GM18502 (cell line): ENCODE results near the gene MINDY4.
A peak's percentile ranks its signal among the peaks of the same experiment; 100 is the strongest.

ENCODE experiments used
- ATAC-seq: cut with Tn5 transposase; IDR thresholded peaks from one replicate; pipeline ENCODE4 v1.9.1; 2021; ENCODE audit warnings: mild to moderate bottlenecking; ENCODE audit not compliant: unreplicated experiment, poor library complexity

MINDY4 gene

DNA sequence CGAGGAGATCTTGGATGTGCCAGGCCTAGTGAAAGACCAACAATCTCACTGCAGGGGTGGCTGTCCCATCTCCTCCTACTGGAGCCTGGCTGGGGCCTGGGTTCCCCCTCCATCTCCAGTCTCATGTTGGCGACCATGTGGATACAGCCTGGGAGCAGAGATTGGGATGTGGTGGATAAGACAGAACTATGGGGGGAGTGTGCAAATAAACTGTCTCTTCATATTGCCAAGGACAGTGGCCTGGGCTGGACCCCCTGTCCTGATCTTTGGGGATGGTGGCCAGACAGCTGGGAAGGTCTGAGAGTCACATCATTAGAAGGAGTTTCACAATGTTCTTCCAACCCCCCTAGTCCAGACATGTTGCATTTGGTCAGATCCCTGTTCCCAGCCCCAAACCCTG lies 5.8 kb upstream of the MINDY4 start:
- ATAC-seq: no peak

DNA sequence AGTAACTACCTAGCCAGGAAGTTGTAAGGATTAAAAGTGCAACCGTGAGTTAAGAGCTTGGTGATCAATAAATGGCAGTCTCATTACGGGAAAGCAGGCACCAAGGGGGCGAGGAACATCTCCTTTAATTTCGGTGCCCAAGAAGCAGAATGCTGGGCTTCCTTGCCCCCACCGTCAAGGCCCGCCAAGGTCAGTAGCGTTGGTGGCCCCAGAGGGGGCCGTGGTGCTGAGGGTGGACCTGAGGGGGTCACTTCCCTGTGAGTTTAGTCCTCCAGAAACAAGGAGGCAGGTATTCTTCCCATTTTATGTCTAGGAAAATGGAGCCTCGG lies 408 bp upstream of the MINDY4 start:
- no peak for ATAC-seq

DNA sequence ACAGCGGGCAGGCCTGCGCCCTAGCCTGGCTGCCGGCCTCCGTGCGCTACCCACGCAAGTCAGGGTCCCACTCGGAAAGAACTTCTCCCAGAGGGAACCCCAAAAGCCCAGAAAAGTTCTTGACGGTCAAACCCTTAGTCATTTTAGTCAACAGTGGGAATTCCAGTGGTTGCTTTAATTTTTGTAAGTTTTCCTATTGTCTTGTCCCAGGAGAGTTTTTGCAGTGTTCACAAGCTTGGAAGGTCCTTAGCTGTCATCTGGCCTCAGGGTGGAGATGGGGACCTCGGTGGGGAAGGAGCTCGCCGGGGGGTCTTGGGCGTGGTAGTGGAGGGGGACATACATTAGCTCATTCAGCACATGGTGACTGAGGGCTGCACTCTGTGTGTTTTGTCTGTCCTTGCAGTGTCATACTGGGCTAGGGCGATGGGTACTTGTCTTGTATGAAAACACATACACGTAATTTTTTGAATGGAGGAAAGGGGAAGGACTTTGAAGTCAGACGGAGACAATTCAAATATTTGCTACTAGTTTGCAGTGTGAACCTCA lies 736 bp downstream of the MINDY4 start:
- ATAC-seq: peak; percentile 32

DNA sequence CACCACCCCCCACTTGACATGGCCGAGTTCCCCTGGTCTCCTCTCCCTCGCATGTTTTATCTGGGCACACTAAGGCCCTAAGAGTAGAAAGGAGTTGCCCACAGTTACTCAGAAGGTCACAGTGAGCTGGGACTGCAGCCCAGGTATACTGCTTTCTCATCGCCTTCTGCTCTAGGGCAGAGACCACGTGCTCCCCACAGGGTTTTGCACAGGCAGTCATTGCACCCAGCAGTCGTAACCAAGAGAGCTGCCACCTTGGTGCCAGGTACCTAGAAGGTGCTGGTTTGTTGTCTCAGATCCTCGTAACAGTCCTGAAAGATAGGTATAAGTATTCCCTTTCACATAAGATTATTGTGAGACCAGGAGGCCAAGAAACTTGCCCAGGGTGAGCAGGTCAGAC lies 1.8 kb downstream of the MINDY4 start:
- no peak for ATAC-seq

DNA sequence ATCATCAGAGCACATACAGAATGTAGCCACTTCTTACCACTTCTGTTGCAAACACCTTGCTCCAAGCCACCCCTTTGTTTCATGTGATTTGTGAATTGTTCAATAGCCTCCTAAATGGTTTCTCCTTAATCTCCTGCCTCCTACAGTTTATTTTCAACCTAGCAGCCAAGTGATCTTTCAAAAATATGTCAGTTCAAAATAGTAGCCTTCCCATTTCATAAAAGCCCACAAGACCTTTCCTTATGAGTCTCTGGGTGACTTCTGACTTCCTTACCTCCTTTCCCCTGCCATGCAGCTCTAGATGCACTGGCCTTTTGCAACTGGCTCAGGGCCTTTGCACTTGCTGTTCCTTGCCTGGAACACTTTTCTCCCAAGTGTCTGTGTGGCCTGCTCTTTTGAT lies 4.8 kb downstream of the MINDY4 start:
- no peak for ATAC-seq

DNA sequence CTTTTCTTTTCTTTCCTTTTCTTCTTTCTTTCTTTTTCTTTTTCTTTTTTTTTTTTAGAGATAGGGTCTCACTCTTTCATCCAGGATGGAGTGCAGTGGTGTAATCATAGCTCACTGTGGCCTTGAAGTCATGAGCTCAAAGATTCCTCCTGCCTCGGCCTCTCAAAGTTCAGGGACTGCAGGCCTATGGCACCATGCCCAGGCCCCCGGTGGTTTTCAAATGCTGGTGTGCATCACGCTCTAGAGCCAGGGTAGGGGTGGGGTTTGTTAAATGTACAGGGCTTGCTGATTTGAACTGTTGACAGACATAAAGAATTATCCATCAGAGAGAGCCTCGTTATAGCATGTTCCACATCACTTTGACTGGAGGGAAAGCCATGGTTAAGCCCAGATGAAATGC lies 5.8 kb downstream of the MINDY4 start:
- ATAC-seq: no peak

DNA sequence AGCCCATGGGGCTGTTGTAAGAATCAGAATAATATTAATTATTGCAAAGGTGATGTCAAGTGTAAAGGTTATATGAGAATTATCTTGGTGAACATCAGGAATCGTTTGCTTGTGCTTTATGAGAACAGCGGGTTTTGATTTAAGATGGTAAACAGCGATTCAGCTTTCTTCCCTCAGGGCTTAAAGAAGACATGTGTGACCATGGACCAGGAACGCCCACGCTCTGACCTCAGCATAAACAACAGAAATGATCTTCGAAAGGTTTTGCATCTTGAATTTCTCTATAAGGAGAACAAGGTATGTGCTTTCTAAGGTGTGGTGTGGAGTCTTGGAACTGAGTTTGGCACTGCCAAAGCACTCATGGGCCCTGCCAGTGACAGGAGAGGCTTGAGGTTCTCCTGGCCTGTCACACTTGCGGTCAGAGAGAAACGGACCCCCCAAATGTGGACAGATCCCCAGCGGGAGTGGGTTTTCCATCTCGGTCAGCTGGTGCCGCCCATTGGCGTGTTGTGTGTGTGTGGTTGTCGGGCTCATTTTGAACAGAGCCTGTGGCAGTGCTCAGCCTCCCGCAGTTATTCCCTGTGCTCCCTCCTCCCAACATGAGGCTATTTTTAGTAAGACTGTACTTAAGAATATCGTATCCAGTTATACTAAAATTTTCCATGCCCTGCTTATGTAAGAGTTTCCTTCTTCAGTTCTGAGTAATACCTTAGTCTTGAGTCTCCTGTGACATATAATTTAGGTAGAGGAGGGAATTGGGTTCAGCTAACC lies 7.2 kb downstream of the MINDY4 start:
- no peak for ATAC-seq

DNA sequence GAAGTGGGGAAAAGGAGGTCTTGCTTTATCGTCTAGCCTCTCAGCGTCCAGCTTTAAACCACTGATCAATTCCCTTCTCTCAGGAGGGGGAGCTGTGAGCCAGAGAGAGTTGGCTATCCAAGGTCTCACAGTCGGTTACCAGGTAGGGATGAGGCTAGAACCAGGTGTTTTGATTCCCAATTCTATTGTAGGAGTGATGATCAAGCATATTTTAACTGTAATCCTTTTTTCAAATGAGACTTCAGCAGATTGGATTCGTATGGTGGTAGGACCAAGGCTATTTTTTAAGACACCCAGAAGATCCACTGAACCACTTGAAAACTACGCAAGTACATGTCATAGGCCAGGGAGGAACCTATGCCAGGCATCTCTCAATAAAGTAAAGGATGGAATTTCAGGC lies 8.4 kb downstream of the MINDY4 start:
- ATAC-seq: no peak

DNA sequence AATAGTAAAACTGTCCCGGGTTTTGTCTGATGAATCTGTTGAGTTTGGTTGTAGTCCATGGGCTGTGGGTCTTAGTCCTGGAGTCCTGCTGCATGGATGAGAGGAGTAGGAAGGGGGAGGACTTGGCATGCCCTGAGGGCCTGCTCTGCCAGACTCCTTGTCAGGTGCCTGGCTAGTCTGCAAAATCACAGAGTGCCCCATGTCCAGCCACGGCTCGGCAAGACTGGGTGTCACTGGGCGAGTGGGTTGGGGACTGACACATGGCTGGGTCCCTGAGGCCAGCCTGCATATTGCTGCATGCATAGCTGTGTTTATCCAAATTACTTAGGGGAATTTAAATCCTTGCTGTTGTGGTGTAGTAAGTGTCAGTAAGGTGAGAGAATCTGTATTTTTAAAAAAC lies 9.7 kb downstream of the MINDY4 start:
- no peak for ATAC-seq

DNA sequence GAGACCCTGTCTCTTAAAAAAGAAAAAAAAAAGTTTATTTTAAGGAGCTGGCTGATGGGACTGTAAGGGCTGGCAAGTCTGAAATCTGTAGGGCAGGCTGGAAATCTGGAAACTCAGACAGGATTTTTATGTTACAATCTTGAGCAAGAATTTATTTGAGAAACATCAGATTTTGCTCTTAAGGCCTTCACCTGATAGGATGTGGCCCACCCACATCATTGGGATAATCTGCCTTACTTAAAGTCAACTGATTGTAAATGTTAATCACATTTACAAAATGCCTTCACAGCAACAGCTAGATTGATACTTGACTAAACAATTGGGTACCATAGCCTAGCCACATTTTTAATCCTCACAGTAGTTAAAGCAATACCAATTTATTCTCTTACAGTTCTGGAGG lies 11.5 kb downstream of the MINDY4 start:
- no peak for ATAC-seq

DNA sequence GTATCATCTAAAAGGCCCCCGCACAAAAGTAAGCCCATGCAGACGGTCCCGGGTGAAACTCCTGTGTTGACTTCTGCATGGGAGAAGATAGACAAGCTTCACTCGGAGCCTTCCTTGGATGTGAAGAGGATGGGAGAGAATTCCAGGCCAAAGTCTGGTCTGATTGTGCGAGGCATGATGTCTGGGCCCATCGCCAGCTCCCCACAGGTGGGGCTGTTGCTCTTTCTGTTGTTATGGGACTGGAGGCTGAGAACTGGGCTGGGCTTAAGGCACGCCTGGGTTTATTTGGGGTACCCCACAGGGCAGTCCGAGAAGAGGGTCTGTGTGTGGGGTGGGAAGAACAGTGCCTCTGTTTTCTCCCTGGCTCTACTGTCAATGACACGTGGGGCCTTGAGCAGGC lies 14.6 kb downstream of the MINDY4 start:
- no peak for ATAC-seq

DNA sequence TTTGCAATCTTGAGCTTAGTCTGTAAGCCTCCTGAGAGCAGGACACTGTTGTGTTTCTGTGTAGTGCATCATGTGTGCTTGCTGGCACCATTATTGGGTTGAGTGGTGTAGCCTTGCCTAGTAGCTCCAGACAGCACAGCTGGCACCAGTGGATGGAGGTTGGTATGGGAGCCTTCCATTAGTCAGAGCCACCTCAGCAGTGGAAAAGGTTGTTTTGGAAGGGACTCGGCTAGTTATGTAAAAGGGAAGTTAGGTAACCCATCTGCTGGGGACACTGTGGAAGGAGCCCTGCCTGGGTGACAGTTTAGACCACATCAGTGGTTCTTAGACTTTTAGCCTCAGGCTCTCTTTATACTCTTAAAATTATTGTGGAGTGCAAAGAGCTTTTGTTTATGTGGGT lies 16.3 kb downstream of the MINDY4 start:
- no peak for ATAC-seq

DNA sequence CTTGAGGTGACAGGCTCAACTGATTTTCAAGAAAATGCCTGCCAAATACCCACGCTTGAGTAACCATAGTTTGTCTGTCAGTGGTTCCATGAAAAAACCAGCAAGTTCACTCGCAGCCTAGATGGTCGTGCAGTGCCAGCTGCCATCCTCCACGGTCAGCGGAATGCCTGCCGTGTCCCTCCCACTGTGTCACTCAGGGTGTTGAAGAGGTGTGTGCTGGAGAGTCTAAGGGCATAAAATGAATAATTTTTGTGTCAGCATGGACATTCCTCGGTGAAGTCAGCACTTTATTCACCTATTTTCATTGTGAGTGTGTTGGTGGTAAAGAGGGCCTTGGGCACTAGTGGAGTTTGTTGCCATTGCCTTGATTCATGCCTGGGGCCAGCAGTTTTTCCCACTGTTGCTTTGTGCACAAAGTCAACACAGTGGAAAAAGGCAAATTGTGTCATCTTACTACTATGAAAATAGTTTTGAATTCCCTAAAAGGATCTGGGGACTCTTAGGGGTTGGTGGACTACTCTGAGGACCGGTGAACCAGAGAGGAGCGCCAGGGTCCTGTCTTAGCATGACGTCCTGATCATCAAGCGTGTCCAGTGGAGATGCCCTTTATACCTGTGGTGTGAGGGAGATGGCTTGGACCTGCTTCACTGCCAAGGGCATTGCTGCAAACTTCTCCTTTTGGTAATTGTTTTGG lies 17.6 kb downstream of the MINDY4 start:
- ATAC-seq: no peak

DNA sequence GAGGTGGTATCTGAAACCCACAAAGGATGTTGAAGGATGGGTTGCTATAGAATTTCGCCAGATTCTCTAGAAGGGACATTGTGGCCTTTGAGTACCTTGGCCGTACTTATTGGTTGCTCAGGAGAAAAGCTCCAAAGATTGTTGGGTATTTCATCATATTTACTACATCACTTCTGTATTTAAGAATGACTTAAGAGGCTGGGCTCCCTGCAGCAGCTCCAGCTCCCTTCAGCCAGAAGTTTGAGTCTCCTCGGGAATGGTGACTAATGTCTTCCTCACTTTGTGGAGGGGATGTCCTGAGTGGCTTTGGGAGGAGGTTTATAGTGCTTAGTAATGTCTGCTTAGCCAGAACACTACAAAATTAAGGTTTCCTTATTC lies 18.1 kb downstream of the MINDY4 start:
- ATAC-seq: no peak

DNA sequence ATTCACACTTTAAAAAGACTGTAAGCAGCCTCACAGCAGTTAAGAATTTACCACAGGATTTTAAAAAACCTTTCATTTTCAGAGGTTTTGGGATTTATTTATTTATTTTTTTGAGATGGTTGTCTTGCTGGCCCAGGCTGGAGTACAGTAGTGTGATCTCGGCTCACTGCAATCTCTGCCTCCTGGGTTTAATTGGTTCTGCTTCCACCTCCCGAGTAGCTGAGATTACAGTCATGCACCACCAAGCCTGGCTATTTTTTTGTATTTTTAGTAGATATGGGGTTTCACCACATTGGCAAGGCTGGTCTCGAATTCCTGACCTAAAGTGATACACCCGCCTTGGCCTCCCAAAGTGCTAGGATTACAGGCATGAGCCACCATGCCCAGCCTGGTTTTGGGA lies 19.1 kb downstream of the MINDY4 start:
- no peak for ATAC-seq

DNA sequence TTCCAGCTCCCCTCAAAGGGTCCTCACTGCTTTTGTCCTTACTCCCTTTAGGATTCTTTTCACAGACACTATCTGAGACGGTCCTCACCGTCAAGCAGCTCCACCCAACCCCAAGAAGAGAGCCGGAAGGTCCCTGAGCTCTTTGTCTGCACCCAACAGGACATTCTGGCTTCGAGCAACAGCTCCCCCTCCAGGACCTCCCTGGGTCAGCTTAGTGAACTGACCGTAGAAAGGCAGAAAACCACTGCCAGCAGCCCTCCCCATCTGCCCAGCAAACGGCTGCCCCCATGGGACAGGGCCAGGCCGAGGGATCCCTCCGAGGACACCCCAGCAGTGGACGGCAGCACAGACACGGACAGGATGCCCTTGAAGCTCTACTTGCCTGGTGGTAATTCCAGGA lies 19.9 kb downstream of the MINDY4 start:
- ATAC-seq: no peak

DNA sequence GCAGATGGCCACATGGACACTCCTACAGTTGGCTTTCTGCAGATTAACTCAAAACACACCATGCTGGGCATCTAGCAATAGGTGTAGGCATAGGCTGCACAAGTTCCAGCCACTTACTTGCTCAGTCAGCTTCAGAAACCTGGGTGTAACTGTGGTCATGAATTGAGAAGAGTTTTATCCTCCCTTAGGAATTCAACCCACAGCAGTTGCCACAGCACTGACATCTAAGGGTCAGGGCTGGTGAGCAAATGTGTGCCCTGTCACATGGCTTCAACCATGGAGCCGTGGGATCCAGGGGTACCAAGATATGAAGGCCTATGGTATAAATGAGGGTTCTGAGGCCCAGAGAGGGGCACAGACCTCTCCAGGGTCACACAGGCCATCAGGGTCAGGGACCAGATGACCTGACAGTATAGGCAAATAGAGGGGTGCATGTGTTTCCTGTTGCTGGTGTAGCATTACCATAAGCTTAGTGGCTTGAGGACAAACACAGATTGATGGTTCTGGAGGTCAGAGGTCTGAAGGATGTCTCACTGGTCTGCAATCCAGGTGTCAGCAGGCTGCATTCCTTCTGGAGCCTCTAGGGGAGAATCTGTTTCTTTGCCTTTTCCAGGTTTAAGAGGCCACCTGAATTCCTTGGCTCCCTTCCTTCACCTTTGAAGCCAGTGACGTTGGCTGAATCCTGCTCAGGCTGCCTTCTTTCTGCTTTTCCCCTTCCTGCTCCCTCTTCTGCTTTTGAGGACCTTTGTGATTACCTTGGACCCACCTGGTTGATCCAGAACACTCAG lies 24.1 kb downstream of the MINDY4 start:
- no peak for ATAC-seq

DNA sequence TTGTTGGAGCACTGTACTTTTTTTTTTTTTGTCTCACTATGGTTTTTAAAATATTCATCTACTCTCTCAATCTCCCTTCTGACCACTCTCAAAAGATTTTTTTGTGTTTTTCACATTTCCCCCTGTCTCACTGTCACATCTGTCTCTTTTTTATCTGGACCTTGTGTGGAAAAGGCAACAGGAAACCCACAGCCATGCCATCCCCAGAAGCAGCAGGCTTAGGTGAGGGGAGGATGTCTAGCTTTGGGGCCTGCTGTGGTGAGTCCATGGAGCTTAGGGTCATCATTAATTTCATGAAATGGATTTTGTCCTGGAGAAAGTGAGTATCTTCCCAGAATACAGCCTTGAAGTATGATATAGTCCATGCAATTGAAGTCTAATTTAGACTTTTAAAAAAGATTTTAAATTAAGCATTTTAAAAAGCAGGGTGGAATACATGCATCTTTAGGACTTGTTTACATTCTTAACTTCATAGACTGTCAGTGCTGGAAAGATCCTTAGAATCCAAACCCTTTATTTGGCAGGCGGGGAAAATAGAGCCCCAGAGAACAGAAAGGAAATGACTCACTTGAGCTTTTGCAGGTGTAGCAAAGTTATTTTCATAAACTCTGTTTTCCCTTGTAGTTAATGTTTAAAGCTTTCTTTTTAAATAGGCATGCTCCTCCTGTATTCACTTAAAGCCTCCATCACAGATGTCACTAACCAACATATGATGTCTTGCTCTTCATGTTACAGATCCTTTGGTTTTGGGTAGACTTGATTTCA lies 25.1 kb downstream of the MINDY4 start:
- ATAC-seq: no peak

DNA sequence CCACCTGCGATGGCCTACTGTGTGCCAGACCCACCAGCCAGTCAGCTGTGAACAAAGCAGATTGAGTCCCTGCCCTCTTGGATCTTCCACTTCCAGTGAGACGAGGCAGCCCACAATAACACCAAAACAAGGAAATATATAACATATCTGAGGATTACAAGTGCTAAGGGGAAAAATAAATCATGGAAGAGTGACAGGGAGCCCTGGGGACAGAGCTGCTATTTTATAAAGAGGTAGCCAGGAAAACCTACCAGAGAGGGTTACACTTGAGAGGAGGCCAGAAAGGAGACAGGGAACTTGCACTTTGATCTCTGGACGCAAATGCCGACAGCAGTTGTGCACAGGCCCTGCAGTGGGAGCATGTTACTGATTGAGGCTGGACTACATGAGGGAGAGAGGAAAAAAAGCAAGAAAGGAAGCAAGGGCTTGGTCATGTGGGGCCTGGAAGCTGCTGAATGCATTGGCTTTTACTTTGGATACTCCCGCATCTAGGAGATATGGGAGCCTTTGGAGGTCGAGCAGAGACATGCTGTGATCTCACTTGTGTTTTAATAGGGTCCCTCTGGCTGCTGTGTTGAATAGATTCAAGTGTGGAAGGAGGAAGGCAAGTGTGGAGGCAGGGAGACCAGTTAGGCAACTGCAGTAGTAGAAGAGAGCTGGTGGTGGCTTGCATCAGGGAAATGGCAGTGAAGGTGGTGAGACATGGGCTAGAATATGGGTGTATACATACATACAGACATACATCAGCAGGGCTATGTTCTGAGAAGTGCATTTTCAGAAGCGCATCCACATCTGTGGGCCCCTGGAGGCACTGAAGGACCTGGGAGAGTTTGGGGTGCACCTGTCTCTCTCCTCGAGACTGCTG lies 26.2 kb downstream of the MINDY4 start:
- no peak for ATAC-seq
